B cell (primary cell): ENCODE results near the gene SNED1. TPM values are rescaled to one million over a fixed set of nuclear protein-coding genes. Genes with fewer than 3 reads are reported as not detected.
A peak's percentile ranks its signal among the peaks of the same experiment; 100 is the strongest.

Source experiments
- ATAC-seq: fragments of 200-7000 bp; cut with Tn5 transposase; one replicate; pipeline ENCODE4 v1.10.0; 2021; ENCODE audit warnings: low read depth, mild to moderate bottlenecking, moderate number of reproducible peaks, moderate library complexity
- CTCF ChIA-PET: fragments of 350-600 bp; sonication (Branson Sonifier 250); formaldehyde crosslinking; loops from one replicate; lab custom pipeline; 2021; ENCODE audit warnings: antibody characterized with exemption, inconsistent platforms; lab: Charles Lee
- POLR2A ChIA-PET: fragments of 350-600 bp; sonication (Branson Sonifier 250); formaldehyde crosslinking; loops from one replicate; lab custom pipeline; 2021; ENCODE audit warnings: antibody characterized with exemption; lab: Charles Lee
- DNase-seq: peaks from one replicate; pipeline ENCODE4 v3.0.0; 2013
- H2AFZ ChIP-seq: 2 replicates; pipeline ENCODE4 v1.6.1; 2012; ENCODE audit warnings: mild to moderate bottlenecking, low read depth, low read length; ENCODE audit not compliant: insufficient read depth, poor library complexity, severe bottlenecking
- H3K27ac ChIP-seq, 2 donors: 1 replicate in 1 of 2; 2 replicates in 1 of 2; pipeline ENCODE4 v1.5.1; 2012 to 2013; ENCODE audit warnings: low read length in 2 of 2, mild to moderate bottlenecking in 2 of 2, moderate library complexity in 1 of 2
- H3K27me3 ChIP-seq, 4 experiments: fragments of 200-600 bp in 1 of 4; sonication (generic) in 1 of 4; replicated peaks in 1 of 4; 1 replicate in 2 of 4; 2 replicates in 2 of 4; pipeline versions ENCODE4 v1.6.1 to v1.7.0; 2013 to 2016; ENCODE audit warnings: low read length in 3 of 4, mild to moderate bottlenecking in 2 of 4, mixed read lengths in 1 of 4, moderate library complexity in 1 of 4; ENCODE audit not compliant: insufficient read depth in 4 of 4, control insufficient read depth in 3 of 4; ENCODE audit errors: control extremely low read depth in 1 of 4
- H3K36me3 ChIP-seq, 2 experiments: replicated peaks in 1 of 2; 1 replicate in 1 of 2; 2 replicates in 1 of 2; pipeline versions ENCODE4 v1.6.1 to v1.7.1; 2013; ENCODE audit warnings: low read length in 1 of 2; ENCODE audit not compliant: insufficient read depth in 2 of 2, control insufficient read depth in 1 of 2; ENCODE audit errors: control extremely low read depth in 1 of 2, extremely low read depth in 1 of 2
- H3K4me1 ChIP-seq, 2 donors: fragments of 200-600 bp in 1 of 2; sonication (generic) in 1 of 2; 1 replicate in 1 of 2; 2 replicates in 1 of 2; pipeline versions ENCODE4 v1.5.1 to v1.6.1; 2013 to 2017; ENCODE audit warnings: low read length in 2 of 2; ENCODE audit not compliant: control insufficient read depth in 2 of 2, insufficient read depth in 2 of 2
- H3K4me2 ChIP-seq: replicated peaks from 2 replicates; pipeline ENCODE3; 2012; ENCODE audit warnings: mild to moderate bottlenecking, low read depth, low read length; ENCODE audit not compliant: poor library complexity, severe bottlenecking
- H3K4me3 ChIP-seq, 5 experiments: fragments of 200-600 bp in 1 of 5; sonication (generic) in 1 of 5; 1 replicate in 3 of 5; 2 replicates in 2 of 5; pipeline versions ENCODE4 v1.5.1 to v1.7.0; 2011 to 2016; ENCODE audit warnings: low read length in 4 of 5, mild to moderate bottlenecking in 4 of 5, low read depth in 2 of 5, control low read depth in 1 of 5, moderate library complexity in 1 of 5; ENCODE audit not compliant: insufficient read depth in 1 of 5; ENCODE audit errors: control extremely low read depth in 1 of 5, extremely low read depth in 1 of 5
- H3K79me2 ChIP-seq: fragments of 200-600 bp; sonication (generic); one replicate; pipeline ENCODE4 v1.6.0; 2016; ENCODE audit warnings: low read length; ENCODE audit not compliant: control insufficient read depth, insufficient read depth
- H3K9ac ChIP-seq: fragments of 200-600 bp; sonication (generic); 2 replicates; pipeline ENCODE4 v1.6.1; 2017; ENCODE audit warnings: mild to moderate bottlenecking, low read length, moderate library complexity
- H3K9me3 ChIP-seq, 3 donors: one replicate each; pipeline versions ENCODE4 v1.6.1 to v1.7.1; 2013; ENCODE audit warnings: low read length in 2 of 3; ENCODE audit not compliant: control insufficient read depth in 2 of 3, insufficient read depth in 1 of 3; ENCODE audit errors: control extremely low read depth in 1 of 3
- H4K20me1 ChIP-seq: 2 replicates; pipeline ENCODE4 v1.6.0; 2012; ENCODE audit warnings: mild to moderate bottlenecking, low read length; ENCODE audit not compliant: insufficient read depth, control insufficient read depth, poor library complexity, severe bottlenecking
- H3K27ac Mint-ChIP-seq: one replicate; pipeline ENCODE4 v1.8.0; 2021; ENCODE audit warnings: mixed read lengths
- H3K27me3 Mint-ChIP-seq: one replicate; pipeline ENCODE4 v1.8.0; 2021; ENCODE audit warnings: mixed read lengths
- H3K4me1 Mint-ChIP-seq: one replicate; pipeline ENCODE4 v1.8.0; 2021; ENCODE audit warnings: mixed read lengths
- H3K4me3 Mint-ChIP-seq: one replicate; pipeline ENCODE4 v1.8.0; 2021; ENCODE audit warnings: mixed read lengths
- H3K9me3 Mint-ChIP-seq: one replicate; pipeline ENCODE4 v1.8.0; 2022; ENCODE audit warnings: mixed read lengths; ENCODE audit not compliant: insufficient read depth
- EZH2 ChIP-seq: IDR thresholded peaks from 2 replicates; pipeline ENCODE4 v1.6.1; 2012; ENCODE audit warnings: borderline replicate concordance, low read depth, mild to moderate bottlenecking, moderate library complexity, low read length; ENCODE audit not compliant: insufficient read depth, poor library complexity, severe bottlenecking
- WGBS: methylation state at CpG from one replicate; pipeline ENCODE4 v1.1.5; 2013; ENCODE audit warnings: missing lambda C conversion rate; ENCODE audit not compliant: insufficient coverage; 5-methylcytosine and 5-hydroxymethylcytosine counted together
- intact Hi-C: fragments of 100-400 bp; cut with micrococcal nuclease; formaldehyde crosslinking; loops from one replicate; pipeline ENCODE4 v1.10.0; 2022
- polyA plus RNA-seq: library from polyadenylated mRNA; depleted of rRNA; stranded (reverse); fragments of >200 nt; gene quantifications from 2 replicates; pipeline ENCODE4 v1.2.3, GENCODE V29; 2012
- total RNA-seq, 2 donors: library from RNA; stranded (reverse); fragments of 120-200 nt in 1 of 2; gene quantifications; 1 replicate in 1 of 2; 2 replicates in 1 of 2; pipeline versions ENCODE4 v1.2.3 to v1.2.4, GENCODE V29; 2013 to 2022
- TF ChIP-seq, protein P1 (sequence below): fragments of 200-600 bp; IDR thresholded peaks from one replicate; pipeline ENCODE4 v1.8.0; 2022; ENCODE audit warnings: antibody characterized with exemption, mild to moderate bottlenecking

SNED1 gene
- total and polyA plus RNA-seq, 2 donors (not counting 1 experiment from before 2014, with no cell fraction given): 25.5 to 336 TPM

GRCh38 chr2:241034490-241035141 is 36.2 kb downstream of the SNED1 start:
- ATAC-seq (no peak), DNase-seq (no peak)
- no peak for TF ChIP-seq EZH2
- TF ChIP-seq, protein P1, sequence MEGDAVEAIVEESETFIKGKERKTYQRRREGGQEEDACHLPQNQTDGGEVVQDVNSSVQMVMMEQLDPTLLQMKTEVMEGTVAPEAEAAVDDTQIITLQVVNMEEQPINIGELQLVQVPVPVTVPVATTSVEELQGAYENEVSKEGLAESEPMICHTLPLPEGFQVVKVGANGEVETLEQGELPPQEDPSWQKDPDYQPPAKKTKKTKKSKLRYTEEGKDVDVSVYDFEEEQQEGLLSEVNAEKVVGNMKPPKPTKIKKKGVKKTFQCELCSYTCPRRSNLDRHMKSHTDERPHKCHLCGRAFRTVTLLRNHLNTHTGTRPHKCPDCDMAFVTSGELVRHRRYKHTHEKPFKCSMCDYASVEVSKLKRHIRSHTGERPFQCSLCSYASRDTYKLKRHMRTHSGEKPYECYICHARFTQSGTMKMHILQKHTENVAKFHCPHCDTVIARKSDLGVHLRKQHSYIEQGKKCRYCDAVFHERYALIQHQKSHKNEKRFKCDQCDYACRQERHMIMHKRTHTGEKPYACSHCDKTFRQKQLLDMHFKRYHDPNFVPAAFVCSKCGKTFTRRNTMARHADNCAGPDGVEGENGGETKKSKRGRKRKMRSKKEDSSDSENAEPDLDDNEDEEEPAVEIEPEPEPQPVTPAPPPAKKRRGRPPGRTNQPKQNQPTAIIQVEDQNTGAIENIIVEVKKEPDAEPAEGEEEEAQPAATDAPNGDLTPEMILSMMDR: no peak
- 96% methylated on average over 18 of the region's 22 CpGs for WGBS
- peaks cover 0 to 15% (median 0%) of the 10 kb centered on the region in 3 donors for H3K9me3 ChIP-seq
- H2AFZ ChIP-seq: no peak overlapping the region
- no peaks in the 10 kb centered on the region for H4K20me1 ChIP-seq
- Mint-ChIP-seq H3K4me1 (peaks cover 49% of the 10 kb centered on the region), H3K4me3 (peak overlapping the region; percentile 64), H3K27me3 (no peaks in the 10 kb centered on the region), H3K9me3 (no peaks in the 10 kb centered on the region), H3K27ac (peak overlapping the region; percentile 83)
- H3K4me1 ChIP-seq: peaks cover 31 to 54% of the 10 kb centered on the region in 2 donors
- H3K79me2 ChIP-seq: peaks cover 19% of the 10 kb centered on the region
- ChIA-PET CTCF (no interaction called here), POLR2A (no interaction called here)
- peaks cover 0 to 3% (median 0%) of the 10 kb centered on the region in 4 experiments for H3K27me3 ChIP-seq
- H3K36me3 ChIP-seq: peaks cover 0 to 1% of the 10 kb centered on the region in 2 experiments
- peak overlapping the region in 1 of 2 donors; percentile 43 for H3K27ac ChIP-seq
- no peak overlapping the region for H3K4me2 ChIP-seq
- no peak overlapping the region for H3K4me3 ChIP-seq
- no peak overlapping the region for H3K9ac ChIP-seq
- intact Hi-C loops: loop anchor here (2.0 kb wide), 1 partner anchor 76 kb away; no protein-coding TSS in a partner anchor

- WGBS: 83% methylated on average over 23 of the region's 31 CpGs
- H3K79me2 ChIP-seq: peaks cover 19% of the 10 kb centered on the region
- H4K20me1 ChIP-seq: no peaks in the 10 kb centered on the region
- CTCF ChIA-PET: interaction anchor here (1.0 kb wide), 1 partner anchor 22 kb away, joined by 3 read pairs; no protein-coding TSS in a partner anchor
- H3K27me3 ChIP-seq: peaks cover 0 to 3% (median 0%) of the 10 kb centered on the region in 4 experiments
- peak overlapping the region; percentile 24 to 43 for H3K27ac ChIP-seq
- no peak overlapping the region for H2AFZ ChIP-seq
- H3K36me3 ChIP-seq: peaks cover 0 to 3% of the 10 kb centered on the region in 2 experiments
- H3K4me2 ChIP-seq: peak overlapping the region; percentile 43
- DNase-seq (peak; percentile 81), ATAC-seq (peak; percentile 15)
- Mint-ChIP-seq H3K9me3 (no peaks in the 10 kb centered on the region), H3K27ac (peak overlapping the region; percentile 83), H3K27me3 (no peaks in the 10 kb centered on the region), H3K4me1 (peaks cover 55% of the 10 kb centered on the region), H3K4me3 (peak overlapping the region; percentile 64)
- intact Hi-C loops: loop anchor here (2.0 kb wide), 1 partner anchor 76 kb away; no protein-coding TSS in a partner anchor
- H3K4me1 ChIP-seq: peaks cover 34 to 58% of the 10 kb centered on the region in 2 donors
- TF ChIP-seq EZH2: no peak
- TF ChIP-seq, protein P1: no peak
- H3K9ac ChIP-seq: no peak overlapping the region
- H3K4me3 ChIP-seq: no peak overlapping the region
- H3K9me3 ChIP-seq: peaks cover 0 to 9% (median 0%) of the 10 kb centered on the region in 3 donors
- POLR2A ChIA-PET: interaction anchor here (0.6 kb wide), 1 partner anchor 600 kb away, joined by 7 read pairs; no protein-coding TSS in a partner anchor
These were observed 36.9 kb downstream of the SNED1 start for GRCh38 chr2:241035142-241035817.
